GM12878 (cell line): ENCODE data around the gene OTOF.

Experiments
- BMI1 ChIP-seq: fragments of 450-650 bp; IDR thresholded peaks from 2 replicates; pipeline ENCODE4 v1.6.1; 2016; ENCODE audit warnings: mild to moderate bottlenecking, moderate library complexity, borderline replicate concordance
- CHD1 ChIP-seq: IDR thresholded peaks from 2 replicates; pipeline ENCODE4 v1.6.1; 2012; ENCODE audit warnings: low read depth, low read length, improper control_type of control experiment
- CTCF ChIP-seq, 3 experiments: IDR thresholded peaks in 2 of 3; conservative IDR thresholded peaks in 1 of 3; 2 replicates each; pipeline ENCODE4 v1.5.1; 2011; ENCODE audit warnings: low read depth in 3 of 3, low read length in 3 of 3, mild to moderate bottlenecking in 3 of 3, control low read depth in 2 of 3, moderate library complexity in 2 of 3, inconsistent platforms in 1 of 3, mixed read lengths in 1 of 3; ENCODE audit not compliant: control insufficient read depth in 2 of 3, insufficient read depth in 1 of 3; ENCODE audit errors: extremely low read depth in 1 of 3
- FOXK2 ChIP-seq: fragments of 450-650 bp; IDR thresholded peaks from 2 replicates; pipeline ENCODE4 v1.6.1; 2017; ENCODE audit warnings: mild to moderate bottlenecking, moderate library complexity
- POLR2A ChIP-seq: IDR thresholded peaks from 2 replicates; pipeline ENCODE4 v1.6.1; 2011; ENCODE audit warnings: low read depth, mild to moderate bottlenecking, low read length
- POLR2AphosphoS5 ChIP-seq: IDR thresholded peaks from 2 replicates; pipeline ENCODE4 v1.6.1; 2011; ENCODE audit warnings: mild to moderate bottlenecking, low read length, inconsistent platforms
- POU2F2 ChIP-seq: IDR thresholded peaks from 3 replicates; pipeline ENCODE4 v1.6.1; 2011; ENCODE audit warnings: low read depth, mild to moderate bottlenecking, low read length, borderline replicate concordance
- RAD51 ChIP-seq: fragments of 450-650 bp; IDR thresholded peaks from 2 replicates; pipeline ENCODE4 v1.6.1; 2016; ENCODE audit warnings: moderate library complexity, mild to moderate bottlenecking, inconsistent platforms

- TF ChIP-seq POLR2AphosphoS5 (no peak), CTCF (IDR thresholded peaks at IDR 0.05 in 2 of 3, conservative IDR thresholded peaks at IDR 0.05 in 1 of 3; ENCODE audit: control insufficient read depth in 2 of 3, extremely low read depth in 1 of 3, insufficient read depth in 1 of 3, low read depth in 3 of 3, low read length in 3 of 3) (no peak), POLR2A (no peak), CHD1 (no peak), BMI1 (no peak), POU2F2 (no peak), RAD51 (no peak), FOXK2 (no peak)
These were observed 22.1 kb downstream of the OTOF start for GRCh38 chr2:26455670-26456439.
